ENCODE data around the gene LOXL3. TPM values are rescaled to one million over a fixed set of nuclear protein-coding genes. Genes with fewer than 3 reads are reported as not detected.
"Not testable (repeated sequence)": the region's sequence is repeated elsewhere in the genome, so short reads cannot be mapped to it uniquely, and the experiment has no call there.

The LOXL3 gene
- total and polyA plus RNA-seq, 9 donors, result 2.3 to 8.5 (median 4.4) TPM

- no peak overlapping the region for H3K4me3 ChIP-seq
- TF ChIP-seq CTCF (IDR thresholded peaks at IDR 0.05) (no peak), POLR2A (IDR thresholded peaks at IDR 0.05) (no peak), EP300 (IDR thresholded peaks at IDR 0.05) (no peak)
- H3K27me3 ChIP-seq, result no peaks in the 10 kb centered on the region
- no peaks in the 10 kb centered on the region for H3K4me1 ChIP-seq (ENCODE audit: insufficient read depth)
- no peak overlapping the region for H3K27ac ChIP-seq
- no peaks in the 10 kb centered on the region for H3K36me3 ChIP-seq
- intact Hi-C loops (cut with DNase I), result no loop called here
- H3K9me3 ChIP-seq, result no peaks in the 10 kb centered on the region
- WGBS, 3 donors, result 72 to 74% (median 73%) methylated on average over 7 of the region's 7 CpGs
- no peak for DNase-seq
Measured at GRCh38 chr2:74566076-74566753, 12.5 kb upstream of the LOXL3 start.

- H3K36me3 ChIP-seq, result no peaks in the 10 kb centered on the region
- no peak overlapping the region for H3K27ac ChIP-seq
- H3K9me3 ChIP-seq, result no peaks in the 10 kb centered on the region
- WGBS, 3 donors, result 41 to 62% (median 59%) methylated on average over 5 of the region's 5 CpGs
- no peaks in the 10 kb centered on the region for H3K4me1 ChIP-seq (ENCODE audit: insufficient read depth)
- no peak for TF ChIP-seq CTCF (IDR thresholded peaks at IDR 0.05)
- TF ChIP-seq POLR2A (IDR thresholded peaks at IDR 0.05), result no peak
- TF ChIP-seq EP300 (IDR thresholded peaks at IDR 0.05), result no peak
- no peaks in the 10 kb centered on the region for H3K27me3 ChIP-seq
- no peak for DNase-seq
- intact Hi-C loops (cut with DNase I), result no loop called here
- H3K4me3 ChIP-seq, result no peak overlapping the region
Measured at GRCh38 chr2:74564222-74564621, 10.5 kb upstream of the LOXL3 start.

- intact Hi-C loops (cut with DNase I), result no loop called here
Measured at GRCh38 chr2:74562126-74562775, 8.5 kb upstream of the LOXL3 start.

GRCh38 chr2:74561022-74561421 lies 7.3 kb upstream of the LOXL3 start:
- not testable (repeated sequence) for H3K27ac ChIP-seq, DNase-seq
- 82 to 89% (median 83%) methylated on average over 1 of the region's 1 CpG for WGBS, 3 donors

More at GRCh38 chr2:74562126-74562775, 8.5 kb upstream of the LOXL3 start:
- no peak overlapping the region for H3K4me3 ChIP-seq
- no peak overlapping the region for H3K27ac ChIP-seq
- 74 to 85% (median 74%) methylated on average over 7 of the region's 7 CpGs for WGBS, 3 donors
- no peaks in the 10 kb centered on the region for H3K4me1 ChIP-seq (ENCODE audit: insufficient read depth)
- DNase-seq, result no peak
- H3K27me3 ChIP-seq, result no peaks in the 10 kb centered on the region
- H3K9me3 ChIP-seq, result no peaks in the 10 kb centered on the region
- H3K36me3 ChIP-seq, result no peaks in the 10 kb centered on the region
- TF ChIP-seq EP300 (IDR thresholded peaks at IDR 0.05), result no peak
- no peak for TF ChIP-seq CTCF (IDR thresholded peaks at IDR 0.05)
- TF ChIP-seq POLR2A (IDR thresholded peaks at IDR 0.05), result no peak

GRCh38 chr2:74560591-74560990 lies 6.8 kb upstream of the LOXL3 start:
- intact Hi-C loops (cut with DNase I), result no loop called here
- Histone ChIP-seq H3K4me3 (no peak overlapping the region), H3K27ac (no peak overlapping the region), H3K4me1 (ENCODE audit: insufficient read depth) (no peaks in the 10 kb centered on the region), H3K9me3 (no peaks in the 10 kb centered on the region), H3K36me3 (no peaks in the 10 kb centered on the region), H3K27me3 (no peaks in the 10 kb centered on the region)
- DNase-seq, result no peak
- TF ChIP-seq POLR2A (IDR thresholded peaks at IDR 0.05) (no peak), CTCF (IDR thresholded peaks at IDR 0.05) (no peak), EP300 (IDR thresholded peaks at IDR 0.05) (no peak)
- WGBS, 3 donors, result 25 to 33% (median 32%) methylated on average over 6 of the region's 6 CpGs

More at GRCh38 chr2:74561022-74561421, 7.3 kb upstream of the LOXL3 start:
- H3K36me3 ChIP-seq; intact Hi-C loops (cut with DNase I); H3K4me1 ChIP-seq (ENCODE audit: insufficient read depth); H3K4me3 ChIP-seq; H3K27me3 ChIP-seq; H3K9me3 ChIP-seq: not testable (repeated sequence)
